GM12874 (cell line): ENCODE data around the gene RASA4B.

Experiments used
- CTCF ChIP-seq: IDR thresholded peaks from 2 replicates; pipeline ENCODE4 v1.5.1; 2011; ENCODE audit warnings: low read depth, mild to moderate bottlenecking, control low read depth, low read length, moderate library complexity; ENCODE audit not compliant: insufficient read depth

RASA4B gene

GRCh38 chr7:102455596-102455995 is 62.0 kb downstream of the RASA4B start:
- no peak for TF ChIP-seq CTCF

- TF ChIP-seq CTCF, result no peak
These were observed 63.1 kb downstream of the RASA4B start for GRCh38 chr7:102454468-102454867.

- TF ChIP-seq CTCF, result no peak
These were observed 64.3 kb downstream of the RASA4B start for GRCh38 chr7:102453319-102453718.

GRCh38 chr7:102452451-102452850 is 65.1 kb downstream of the RASA4B start:
- no peak for TF ChIP-seq CTCF

- no peak for TF ChIP-seq CTCF
These were observed 66.1 kb downstream of the RASA4B start for GRCh38 chr7:102451371-102452054.

- TF ChIP-seq CTCF, result peak; percentile 67
These were observed 67.3 kb downstream of the RASA4B start for GRCh38 chr7:102450242-102450641.

- no peak for TF ChIP-seq CTCF
These were observed 68.4 kb downstream of the RASA4B start for GRCh38 chr7:102449136-102449535.

GRCh38 chr7:102447311-102447710 is 70.3 kb downstream of the RASA4B start:
- TF ChIP-seq CTCF, result no peak
